Myocyte (in vitro differentiated cells): ENCODE measurements around the gene HSD17B4. TPM values are rescaled to one million over a fixed set of nuclear protein-coding genes. Genes with fewer than 3 reads are reported as not detected.
"Not testable (repeated sequence)": the region's sequence is repeated elsewhere in the genome, so short reads cannot be mapped to it uniquely, and the experiment has no call there.

Experiments
- DNase-seq: peaks from one replicate; pipeline ENCODE4 v3.0.0-alpha.2; 2012; ENCODE audit warnings: low read depth
- polyA plus RNA-seq: library from polyadenylated mRNA; unstranded; fragments of >200 nt; gene quantifications from one replicate; pipeline ENCODE4 v1.2.1, GENCODE V29; 2012; ENCODE audit warnings: missing spikeins
- total RNA-seq: library from RNA; depleted of rRNA; stranded (reverse); fragments of >200 nt; gene quantifications from 2 replicates; pipeline ENCODE4 v1.2.3, GENCODE V29; 2014

Gene HSD17B4
- total RNA-seq = 85.6 and 117 TPM in 2 replicates
- 76.9 TPM for polyA plus RNA-seq

GRCh38 chr5:119452373-119453039, at the start of gene HSD17B4:
HSD17B4 (plus strand) TSS chr5:119452497; CDS start chr5:119452576, 79 bp downstream.
- DNase-seq = peak; percentile 91

GRCh38 chr5:119402555-119402954, 49.7 kb upstream of the HSD17B4 start:
- DNase-seq = no peak

GRCh38 chr5:119404033-119404432, 48.3 kb upstream of the HSD17B4 start:
- no peak for DNase-seq

DNA sequence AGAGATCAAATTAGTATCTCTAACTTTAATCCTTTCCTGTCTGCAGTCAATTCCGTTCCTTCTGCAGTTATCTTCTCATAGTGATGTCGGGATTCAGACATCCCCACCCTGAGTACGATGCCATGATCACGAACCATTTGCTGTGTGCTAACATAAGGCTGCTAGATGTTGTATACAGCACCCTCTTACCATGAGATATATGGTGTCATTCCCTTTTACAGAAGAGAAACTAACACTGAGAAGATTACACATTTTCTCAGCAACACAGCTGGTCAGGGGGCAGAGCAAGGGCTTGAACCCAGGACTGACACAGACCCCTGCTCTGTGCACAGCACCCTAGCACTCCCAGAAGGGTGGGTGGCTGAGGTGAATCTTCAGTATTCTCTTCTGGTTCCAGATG, 46.9 kb upstream of the HSD17B4 start:
- no peak for DNase-seq

- DNase-seq = no peak
These were observed 45.7 kb upstream of the HSD17B4 start for GRCh38 chr5:119406551-119407110.

DNA sequence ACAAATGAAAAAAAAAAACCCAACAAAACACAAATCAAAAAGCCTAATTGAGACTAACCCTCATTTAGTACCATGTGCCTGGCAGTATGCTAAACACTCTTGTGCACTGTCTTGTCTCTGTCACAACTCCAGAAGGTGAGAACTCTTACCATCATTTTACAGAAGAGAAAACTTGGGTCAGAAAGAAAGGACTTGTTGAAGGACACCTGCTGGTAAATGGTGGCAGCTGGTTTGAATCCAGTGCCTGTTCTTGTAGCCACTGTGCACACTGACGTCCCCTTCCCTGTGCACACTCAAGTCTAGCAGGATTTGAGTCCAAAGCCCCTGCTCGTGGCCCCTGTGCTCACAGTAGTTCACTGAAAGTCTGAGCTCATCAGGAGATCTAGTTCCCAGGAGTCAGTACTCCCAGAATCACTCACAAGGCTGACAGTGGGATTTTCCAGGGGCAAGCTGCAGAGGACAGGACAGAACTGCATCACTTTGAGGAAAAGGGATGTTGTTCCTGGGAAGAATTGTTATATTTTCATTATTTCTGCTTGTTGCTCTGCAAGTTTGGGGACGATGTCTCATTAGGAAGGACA, 43.0 kb upstream of the HSD17B4 start:
- DNase-seq = no peak

DNA sequence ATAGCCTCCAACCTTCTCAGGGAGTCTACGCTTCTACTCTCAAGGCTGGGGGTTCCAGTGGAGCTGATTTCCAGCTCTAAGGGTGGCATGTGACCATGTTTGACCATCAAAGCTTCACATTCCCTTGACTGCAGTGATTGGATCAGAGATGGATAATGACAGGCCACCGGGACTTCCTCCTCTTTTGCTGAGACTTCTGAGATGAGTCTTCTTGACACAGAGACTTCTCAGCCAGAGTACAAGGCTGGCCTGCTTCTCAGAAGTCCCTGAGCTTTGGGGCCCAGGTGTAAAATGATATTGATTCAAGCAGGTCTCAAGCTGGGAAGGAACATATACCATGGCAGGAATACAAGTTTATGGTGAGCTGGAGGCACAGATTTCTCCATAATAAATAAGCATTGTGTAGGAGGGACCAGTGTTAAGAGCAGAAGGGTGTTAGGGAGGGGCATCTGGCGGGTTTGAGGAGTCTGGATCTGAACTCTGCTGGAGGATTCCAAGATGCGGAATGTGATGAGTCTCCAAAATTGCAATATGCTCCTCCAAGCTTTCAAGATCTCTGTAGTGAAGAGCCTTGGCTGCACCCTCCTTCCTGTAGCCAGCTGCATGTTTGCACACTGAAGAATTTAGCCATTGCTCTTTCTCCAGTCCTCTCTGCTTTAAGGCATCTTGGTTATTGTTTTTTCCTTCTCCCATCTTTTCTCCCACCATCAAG, 41.7 kb upstream of the HSD17B4 start:
- no peak for DNase-seq

- DNase-seq = peak; percentile 88
These were observed 40.7 kb upstream of the HSD17B4 start for GRCh38 chr5:119411361-119412278.

GRCh38 chr5:119412279-119413227, 39.7 kb upstream of the HSD17B4 start:
- no peak for DNase-seq

GRCh38 chr5:119414124-119414734, 38.1 kb upstream of the HSD17B4 start:
- DNase-seq = not testable (repeated sequence)

GRCh38 chr5:119417891-119418605, 34.2 kb upstream of the HSD17B4 start:
- no peak for DNase-seq

GRCh38 chr5:119418606-119419100, 33.6 kb upstream of the HSD17B4 start:
- DNase-seq = no peak

- DNase-seq = no peak
These were observed 32.1 kb upstream of the HSD17B4 start for GRCh38 chr5:119420169-119420568.

DNA sequence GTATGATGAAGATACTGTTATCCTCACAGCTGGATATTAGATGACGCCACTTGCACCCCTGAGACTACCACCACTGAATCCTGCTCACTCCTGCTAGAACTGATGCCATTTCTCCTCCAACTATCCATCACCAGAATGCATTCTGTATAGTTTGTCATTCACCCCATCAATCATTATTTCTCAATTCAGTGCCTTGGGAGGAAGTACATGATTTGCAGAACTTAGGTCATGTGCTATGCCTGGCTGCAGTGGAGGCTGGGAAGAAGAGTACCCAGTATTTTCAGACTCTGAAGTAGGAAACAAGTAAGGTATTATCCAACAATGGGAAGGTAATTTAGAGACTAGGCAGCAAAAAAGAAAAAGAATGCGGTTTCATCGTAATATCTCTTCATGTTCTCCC, 26.2 kb upstream of the HSD17B4 start:
- no peak for DNase-seq

- DNase-seq = no peak
These were observed 25.2 kb upstream of the HSD17B4 start for GRCh38 chr5:119427060-119427459.

DNA sequence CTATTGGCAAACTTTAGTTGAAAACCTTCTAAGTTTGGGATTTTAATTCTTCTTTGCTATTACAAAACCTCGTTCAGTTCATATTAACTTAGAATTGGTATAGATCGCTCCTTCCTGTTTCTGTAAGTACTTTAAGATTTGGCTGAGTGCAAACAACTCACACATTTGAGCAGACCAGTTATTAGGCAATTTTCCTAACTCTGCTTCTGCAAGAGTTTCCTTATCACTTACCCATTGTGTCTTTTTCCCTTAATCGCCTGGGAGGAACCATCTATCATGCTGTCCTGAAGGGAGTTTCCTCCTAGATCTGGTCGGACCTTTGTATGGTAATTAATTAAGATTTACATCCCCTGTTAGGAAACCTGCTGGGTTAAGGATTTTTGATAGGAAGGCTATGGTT, 24.7 kb upstream of the HSD17B4 start:
- not testable (repeated sequence) for DNase-seq

- DNase-seq = not testable (repeated sequence)
These were observed 24.1 kb upstream of the HSD17B4 start for GRCh38 chr5:119428166-119428565.

- DNase-seq = not testable (repeated sequence)
These were observed 23.7 kb upstream of the HSD17B4 start for GRCh38 chr5:119428574-119428973.
